Keratinocyte (primary cell): Measurements from ENCODE around the gene SAXO1.

Experiments used
- EZH2 ChIP-seq: IDR thresholded peaks from one replicate; pipeline ENCODE4 v1.6.1; 2012; ENCODE audit warnings: inconsistent platforms, mild to moderate bottlenecking, low read length, moderate library complexity
- TF ChIP-seq, protein P1 (sequence below), 3 experiments: IDR thresholded peaks in 1 of 3; conservative IDR thresholded peaks in 1 of 3; optimal IDR thresholded peaks in 1 of 3; 2 replicates in 2 of 3; 3 replicates in 1 of 3; pipeline versions ENCODE3 to v1.5.1; 2011; ENCODE audit warnings: low read length in 3 of 3, mild to moderate bottlenecking in 3 of 3, moderate library complexity in 2 of 3, control low read depth in 1 of 3, inconsistent platforms in 1 of 3; ENCODE audit not compliant: insufficient read depth in 2 of 3; ENCODE audit errors: extremely low read depth in 1 of 3

DNA sequence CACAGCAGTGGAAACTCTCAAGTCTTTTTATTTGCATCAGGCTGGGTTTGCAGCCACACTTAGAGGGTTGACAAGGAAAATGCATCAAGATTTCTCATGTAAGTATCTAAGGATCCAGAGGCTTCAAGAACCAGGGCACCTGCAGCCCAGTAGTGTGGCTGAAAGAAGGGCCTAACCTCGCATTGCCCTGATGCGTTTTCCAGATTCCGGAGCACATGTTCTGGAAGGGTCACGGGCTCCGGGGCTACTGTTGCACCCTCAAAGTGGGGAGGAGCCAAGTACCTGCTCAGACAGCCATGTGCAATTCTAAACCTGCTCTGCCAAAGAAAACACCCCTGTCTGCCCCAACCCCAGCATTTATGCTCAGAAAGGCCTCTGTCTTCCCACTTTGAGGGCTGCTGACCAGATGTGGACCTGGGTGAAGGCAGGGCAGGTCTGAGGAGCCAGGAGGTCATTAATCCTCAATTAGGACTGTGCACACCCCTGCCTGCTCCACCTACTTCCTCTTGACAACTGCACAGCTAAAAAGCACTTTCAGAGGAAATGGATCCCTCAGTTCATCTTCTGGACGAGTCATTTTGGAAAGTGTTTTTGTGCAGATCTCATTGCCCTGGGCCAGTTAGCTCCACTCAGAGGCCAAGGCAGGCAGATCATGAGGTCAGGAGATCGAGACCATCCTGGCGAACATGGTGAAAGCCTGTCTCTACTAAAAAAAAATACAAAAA lies 110.7 kb downstream of the SAXO1 start:
- TF ChIP-seq, protein P1, sequence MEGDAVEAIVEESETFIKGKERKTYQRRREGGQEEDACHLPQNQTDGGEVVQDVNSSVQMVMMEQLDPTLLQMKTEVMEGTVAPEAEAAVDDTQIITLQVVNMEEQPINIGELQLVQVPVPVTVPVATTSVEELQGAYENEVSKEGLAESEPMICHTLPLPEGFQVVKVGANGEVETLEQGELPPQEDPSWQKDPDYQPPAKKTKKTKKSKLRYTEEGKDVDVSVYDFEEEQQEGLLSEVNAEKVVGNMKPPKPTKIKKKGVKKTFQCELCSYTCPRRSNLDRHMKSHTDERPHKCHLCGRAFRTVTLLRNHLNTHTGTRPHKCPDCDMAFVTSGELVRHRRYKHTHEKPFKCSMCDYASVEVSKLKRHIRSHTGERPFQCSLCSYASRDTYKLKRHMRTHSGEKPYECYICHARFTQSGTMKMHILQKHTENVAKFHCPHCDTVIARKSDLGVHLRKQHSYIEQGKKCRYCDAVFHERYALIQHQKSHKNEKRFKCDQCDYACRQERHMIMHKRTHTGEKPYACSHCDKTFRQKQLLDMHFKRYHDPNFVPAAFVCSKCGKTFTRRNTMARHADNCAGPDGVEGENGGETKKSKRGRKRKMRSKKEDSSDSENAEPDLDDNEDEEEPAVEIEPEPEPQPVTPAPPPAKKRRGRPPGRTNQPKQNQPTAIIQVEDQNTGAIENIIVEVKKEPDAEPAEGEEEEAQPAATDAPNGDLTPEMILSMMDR (optimal IDR thresholded peaks at IDR 0.05 in 1 of 3, IDR thresholded peaks at IDR 0.05 in 1 of 3, conservative IDR thresholded peaks at IDR 0.05 in 1 of 3; ENCODE audit: extremely low read depth in 1 of 3, insufficient read depth in 2 of 3, low read length in 3 of 3), result no peak
- TF ChIP-seq EZH2, result no peak
